HG03159 (cell line): ENCODE results near the gene PTBP1.
A peak's percentile ranks its signal among the peaks of the same experiment; 100 is the strongest.

Source experiments
- ATAC-seq: cut with Tn5 transposase; IDR thresholded peaks from one replicate; pipeline ENCODE4 v1.9.1; 2021; ENCODE audit warnings: mild to moderate bottlenecking, moderate library complexity; ENCODE audit not compliant: unreplicated experiment

The PTBP1 gene

GRCh38 chr19:795691-796581, 1.3 kb upstream of the PTBP1 start:
- no peak for ATAC-seq

GRCh38 chr19:797528-798414, 519 bp downstream of the PTBP1 start:
- ATAC-seq, result peak; percentile 28

- ATAC-seq, result no peak
These were observed 1.3 kb downstream of the PTBP1 start for GRCh38 chr19:798415-799075.

GRCh38 chr19:799076-799881, 2.0 kb downstream of the PTBP1 start:
- ATAC-seq, result no peak

- no peak for ATAC-seq
These were observed 3.2 kb downstream of the PTBP1 start for GRCh38 chr19:800360-801029.

- ATAC-seq, result no peak
These were observed 4.0 kb downstream of the PTBP1 start for GRCh38 chr19:801030-801860.

- no peak for ATAC-seq
These were observed 4.7 kb downstream of the PTBP1 start for GRCh38 chr19:801861-802497.

GRCh38 chr19:802498-803098, 5.3 kb downstream of the PTBP1 start:
- no peak for ATAC-seq

- no peak for ATAC-seq
These were observed 5.9 kb downstream of the PTBP1 start for GRCh38 chr19:803099-803561.

GRCh38 chr19:803686-804418, 6.6 kb downstream of the PTBP1 start:
- no peak for ATAC-seq

GRCh38 chr19:804419-805165, 7.3 kb downstream of the PTBP1 start:
- no peak for ATAC-seq

GRCh38 chr19:805166-805551, 7.9 kb downstream of the PTBP1 start:
- ATAC-seq, result no peak

- ATAC-seq, result no peak
These were observed 8.6 kb downstream of the PTBP1 start for GRCh38 chr19:805600-806550.

GRCh38 chr19:806815-807421, 9.7 kb downstream of the PTBP1 start:
- no peak for ATAC-seq
